ENCODE data around the gene ZNF783.
"Not testable (repeated sequence)": the region's sequence is repeated elsewhere in the genome, so short reads cannot be mapped to it uniquely, and the experiment has no call there.

ZNF783 gene

DNA sequence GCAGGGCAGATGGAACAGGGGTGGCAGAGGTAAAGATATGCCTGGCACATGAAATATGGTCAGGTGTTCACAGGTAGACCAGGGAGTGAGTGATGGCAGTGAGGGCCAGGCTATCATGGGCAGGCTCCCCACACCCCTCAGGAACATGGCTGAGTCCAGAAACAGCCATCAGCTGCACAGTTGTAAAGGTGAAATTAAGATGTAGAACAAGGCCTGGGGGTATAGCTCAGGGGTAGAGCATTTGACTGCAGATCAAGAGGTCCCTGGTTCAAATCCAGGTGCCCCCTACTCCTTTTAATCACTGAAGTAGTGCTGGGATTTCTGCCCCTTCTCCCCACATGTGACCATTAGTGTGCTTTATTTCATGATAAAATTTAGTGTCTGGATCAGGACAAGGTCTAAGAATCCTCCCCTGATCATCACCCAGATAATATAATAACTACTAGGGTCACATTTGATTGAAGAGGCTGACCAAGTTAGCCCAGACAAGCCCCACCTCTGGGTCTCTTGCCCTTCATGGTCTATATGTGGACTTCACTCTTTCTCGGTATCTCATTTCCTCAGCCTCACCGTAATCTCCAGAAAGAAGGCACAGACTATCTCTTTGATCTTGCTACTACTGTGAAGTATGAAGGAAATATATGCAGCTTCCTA is 69.0 kb downstream of the ZNF783 start:
- H3K27ac ChIP-seq = no peak overlapping the region
- TF ChIP-seq, protein P1, sequence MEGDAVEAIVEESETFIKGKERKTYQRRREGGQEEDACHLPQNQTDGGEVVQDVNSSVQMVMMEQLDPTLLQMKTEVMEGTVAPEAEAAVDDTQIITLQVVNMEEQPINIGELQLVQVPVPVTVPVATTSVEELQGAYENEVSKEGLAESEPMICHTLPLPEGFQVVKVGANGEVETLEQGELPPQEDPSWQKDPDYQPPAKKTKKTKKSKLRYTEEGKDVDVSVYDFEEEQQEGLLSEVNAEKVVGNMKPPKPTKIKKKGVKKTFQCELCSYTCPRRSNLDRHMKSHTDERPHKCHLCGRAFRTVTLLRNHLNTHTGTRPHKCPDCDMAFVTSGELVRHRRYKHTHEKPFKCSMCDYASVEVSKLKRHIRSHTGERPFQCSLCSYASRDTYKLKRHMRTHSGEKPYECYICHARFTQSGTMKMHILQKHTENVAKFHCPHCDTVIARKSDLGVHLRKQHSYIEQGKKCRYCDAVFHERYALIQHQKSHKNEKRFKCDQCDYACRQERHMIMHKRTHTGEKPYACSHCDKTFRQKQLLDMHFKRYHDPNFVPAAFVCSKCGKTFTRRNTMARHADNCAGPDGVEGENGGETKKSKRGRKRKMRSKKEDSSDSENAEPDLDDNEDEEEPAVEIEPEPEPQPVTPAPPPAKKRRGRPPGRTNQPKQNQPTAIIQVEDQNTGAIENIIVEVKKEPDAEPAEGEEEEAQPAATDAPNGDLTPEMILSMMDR (conservative IDR thresholded peaks at IDR 0.05) = no peak

DNA sequence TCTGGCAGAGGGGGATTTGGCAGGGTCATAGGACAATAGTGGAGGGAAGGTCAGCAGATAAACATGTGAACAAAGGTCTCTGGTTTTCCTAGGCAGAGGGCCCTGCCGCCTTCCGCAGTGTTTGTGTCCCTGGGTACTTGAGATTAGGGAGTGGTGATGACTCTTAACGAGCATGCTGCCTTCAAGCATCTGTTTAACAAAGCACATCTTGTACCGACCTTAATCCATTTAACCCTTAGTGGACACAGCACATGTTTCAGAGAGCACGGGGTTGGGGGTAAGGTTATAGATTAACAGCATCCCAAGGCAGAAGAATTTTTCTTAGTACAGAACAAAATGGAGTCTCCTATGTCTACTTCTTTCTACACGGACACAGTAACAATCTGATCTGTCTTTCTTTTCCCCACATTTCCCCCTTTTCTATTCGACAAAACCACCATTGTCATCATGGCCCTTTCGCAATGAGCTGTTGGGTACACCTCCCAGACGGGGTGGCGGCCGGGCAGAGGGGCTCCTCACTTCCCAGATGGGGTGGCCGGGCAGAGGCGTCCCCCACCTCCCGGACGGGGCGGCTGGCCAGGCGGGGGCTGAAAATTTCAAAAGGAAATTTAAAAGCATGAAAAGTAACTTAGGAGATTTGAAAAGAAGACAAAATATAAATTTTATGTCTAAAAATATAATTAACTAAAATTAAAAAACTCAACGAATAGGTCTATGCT is 70.8 kb downstream of the ZNF783 start:
- not testable (repeated sequence) for H3K27ac ChIP-seq

DNA sequence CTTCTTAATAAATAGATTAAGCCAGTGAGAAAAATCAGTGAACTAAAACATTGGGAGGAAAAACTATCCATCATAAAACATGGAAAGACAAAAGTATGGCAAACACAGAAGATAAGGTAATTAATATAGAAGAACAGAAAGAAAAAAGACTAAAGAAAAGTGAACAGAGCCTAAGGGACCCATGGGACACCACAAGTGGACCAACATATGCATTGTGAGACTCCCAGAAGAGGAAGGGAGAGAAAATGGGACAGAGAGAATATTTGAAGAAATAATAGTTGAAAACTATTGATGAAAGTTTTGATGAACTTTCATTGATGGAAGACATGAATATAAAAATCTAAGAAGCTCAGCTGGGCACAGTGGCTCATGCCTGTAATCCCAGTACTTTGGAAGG is 71.3 kb downstream of the ZNF783 start:
- no peak overlapping the region for H3K27ac ChIP-seq
- TF ChIP-seq, protein P1 (conservative IDR thresholded peaks at IDR 0.05) = no peak

DNA sequence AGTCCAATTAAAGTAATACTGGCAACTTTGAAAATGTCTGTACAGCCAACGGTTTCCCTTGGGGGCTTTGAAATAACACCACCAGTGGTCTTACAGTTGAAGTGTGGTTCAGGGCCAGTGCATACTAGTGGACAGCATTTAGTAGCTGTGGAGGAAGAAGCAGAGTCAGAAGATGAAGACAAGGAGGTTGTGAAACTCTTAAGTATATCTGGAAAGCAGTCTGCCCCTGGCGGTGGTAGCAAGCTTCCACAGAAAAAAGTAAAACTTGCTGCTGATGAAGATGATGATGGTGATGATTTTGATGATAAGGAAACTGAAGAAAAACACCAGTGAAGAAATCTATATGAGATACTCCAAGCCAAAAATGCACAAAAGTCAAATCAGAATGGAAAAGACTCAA is 72.2 kb downstream of the ZNF783 start:
- TF ChIP-seq, protein P1 (conservative IDR thresholded peaks at IDR 0.05) = no peak
- H3K27ac ChIP-seq = no peak overlapping the region

Data from VCaP (cell line).